Ishikawa (cell line): ENCODE data around the gene DDX23.

Experiments used
- CEBPB ChIP-seq: IDR thresholded peaks from 2 replicates; pipeline ENCODE4 v1.6.1; 2012
- CREB1 ChIP-seq: IDR thresholded peaks from 2 replicates; pipeline ENCODE4 v1.6.1; 2012; ENCODE audit warnings: low read depth
- EGR1 ChIP-seq: IDR thresholded peaks from 2 replicates; pipeline ENCODE4 v1.6.1; 2012
- EP300 ChIP-seq: IDR thresholded peaks from 2 replicates; pipeline ENCODE4 v1.6.1; 2012; ENCODE audit warnings: borderline replicate concordance
- FOXM1 ChIP-seq: IDR thresholded peaks from 2 replicates; pipeline ENCODE4 v1.6.1; 2012; ENCODE audit warnings: low read depth, borderline replicate concordance
- MAX ChIP-seq: IDR thresholded peaks from 2 replicates; pipeline ENCODE4 v1.6.1; 2012
- NFIC ChIP-seq: IDR thresholded peaks from 2 replicates; pipeline ENCODE4 v1.6.1; 2012
- RAD21 ChIP-seq: IDR thresholded peaks from 2 replicates; pipeline ENCODE4 v1.6.1; 2012; ENCODE audit warnings: low read depth
- REST ChIP-seq: IDR thresholded peaks from 2 replicates; pipeline ENCODE4 v1.6.1; 2012; ENCODE audit warnings: low read depth, mild to moderate bottlenecking
- TAF1 ChIP-seq: IDR thresholded peaks from 2 replicates; pipeline ENCODE4 v1.6.1; 2012; ENCODE audit warnings: low read depth, mild to moderate bottlenecking
- TCF12 ChIP-seq: IDR thresholded peaks from 2 replicates; pipeline ENCODE4 v1.6.1; 2012; ENCODE audit warnings: low read depth
- USF1 ChIP-seq: IDR thresholded peaks from 2 replicates; pipeline ENCODE4 v1.6.1; 2012
- YY1 ChIP-seq: IDR thresholded peaks from 2 replicates; pipeline ENCODE4 v1.6.1; 2012; ENCODE audit warnings: low read depth
- ZBTB7A ChIP-seq: IDR thresholded peaks from 2 replicates; pipeline ENCODE4 v1.6.1; 2012; ENCODE audit warnings: low read depth

GRCh38 chr12:48868451-48868850, 16.5 kb upstream of the DDX23 start:
- no peak for TF ChIP-seq YY1
- no peak for TF ChIP-seq CEBPB
- no peak for TF ChIP-seq ZBTB7A
- TF ChIP-seq RAD21: no peak
- TF ChIP-seq EP300: no peak
- TF ChIP-seq MAX: no peak
- TF ChIP-seq REST: no peak
- no peak for TF ChIP-seq TCF12
- no peak for TF ChIP-seq TAF1
- no peak for TF ChIP-seq CREB1
- TF ChIP-seq USF1: no peak
- TF ChIP-seq FOXM1: no peak
- TF ChIP-seq EGR1: no peak
- TF ChIP-seq NFIC: no peak
